Fibroblast of peridontal ligament (primary cell): ENCODE results near the gene CCDC141.

Source experiments
- DNase-seq: peaks from one replicate; pipeline ENCODE4 v3.0.0-alpha.2; 2010; ENCODE audit errors: extremely low read depth

CCDC141 gene

GRCh38 chr2:178829299-178829960, 220.5 kb downstream of the CCDC141 start:
- DNase-seq, result no peak

- no peak for DNase-seq
These were observed 221.5 kb downstream of the CCDC141 start for GRCh38 chr2:178828486-178828881.

- no peak for DNase-seq
These were observed 222.0 kb downstream of the CCDC141 start for GRCh38 chr2:178827739-178828485.

GRCh38 chr2:178827111-178827510, 222.8 kb downstream of the CCDC141 start:
- no peak for DNase-seq

GRCh38 chr2:178825183-178825582, 224.8 kb downstream of the CCDC141 start:
- peak; percentile 37 for DNase-seq

- DNase-seq, result no peak
These were observed 225.8 kb downstream of the CCDC141 start for GRCh38 chr2:178824181-178824580.

GRCh38 chr2:178819992-178820391, 229.9 kb downstream of the CCDC141 start:
- DNase-seq, result no peak

GRCh38 chr2:178819147-178819875, 230.6 kb downstream of the CCDC141 start:
- peak; percentile 17 for DNase-seq

- DNase-seq, result no peak
These were observed 238.0 kb downstream of the CCDC141 start for GRCh38 chr2:178811901-178812300.

GRCh38 chr2:178811045-178811444, 238.9 kb downstream of the CCDC141 start:
- no peak for DNase-seq

GRCh38 chr2:178810422-178810821, 239.5 kb downstream of the CCDC141 start:
- DNase-seq, result no peak

- no peak for DNase-seq
These were observed 242.5 kb downstream of the CCDC141 start, which contains the start of gene TTN for GRCh38 chr2:178807227-178808008. TTN (minus strand) TSS chr2:178807423; CDS start chr2:178804642, 2,781 bp downstream.

GRCh38 chr2:178806543-178806942, 243.4 kb downstream of the CCDC141 start:
- no peak for DNase-seq

GRCh38 chr2:178805457-178805856, 244.5 kb downstream of the CCDC141 start:
- no peak for DNase-seq

GRCh38 chr2:178804791-178805190, 245.1 kb downstream of the CCDC141 start:
- DNase-seq, result no peak

- DNase-seq, result no peak
These were observed 249.4 kb downstream of the CCDC141 start for GRCh38 chr2:178800510-178800909.

GRCh38 chr2:178799305-178799704, 250.6 kb downstream of the CCDC141 start:
- DNase-seq, result no peak

GRCh38 chr2:178796079-178796677, 253.8 kb downstream of the CCDC141 start:
- peak; percentile 85 for DNase-seq

GRCh38 chr2:178787934-178788333, 262.0 kb downstream of the CCDC141 start:
- no peak for DNase-seq

- no peak for DNase-seq
These were observed 262.8 kb downstream of the CCDC141 start for GRCh38 chr2:178787155-178787554.

GRCh38 chr2:178783889-178784288, 266.0 kb downstream of the CCDC141 start:
- no peak for DNase-seq
